ENCODE results near the gene IMPDH2.

GRCh38 chr3:49058011-49058410, 28.8 kb upstream of the IMPDH2 start:
- no peak for TF ChIP-seq CTCF (IDR thresholded peaks at IDR 0.05)
- TF ChIP-seq POLR2A (IDR thresholded peaks at IDR 0.05) = no peak

All from body of pancreas (tissue), 4 donors.